ENCODE measurements around the gene MIP.
A peak's percentile ranks its signal among the peaks of the same experiment; 100 is the strongest.

The MIP gene

GRCh38 chr12:56469007-56469930 lies 14.8 kb upstream of the MIP start:
- TF ChIP-seq ZBTB7A (IDR thresholded peaks at IDR 0.05; ENCODE audit: low read depth), result 0 out of 2 replicates have a peak, but pooled peaks have one; percentile 53
- no peak for TF ChIP-seq RAD21 (IDR thresholded peaks at IDR 0.05; ENCODE audit: low read depth)

GRCh38 chr12:56468216-56469006 lies 14.0 kb upstream of the MIP start, which contains the start of gene SPRYD4:
Gene SPRYD4, plus strand, starts transcription at chr12:56468578. Its CDS starts 14 bp downstream, at chr12:56468592.
- TF ChIP-seq EP300 (IDR thresholded peaks at IDR 0.05; ENCODE audit: borderline replicate concordance) (peak; percentile 54; the same call in 1 of the 2 replicates), REST (IDR thresholded peaks at IDR 0.05; ENCODE audit: low read depth) (0 out of 2 replicates have a peak, but pooled peaks have one; percentile 27), FOXM1 (IDR thresholded peaks at IDR 0.05; ENCODE audit: borderline replicate concordance, low read depth) (0 out of 2 replicates have a peak, but pooled peaks have one; percentile 45), TAF1 (IDR thresholded peaks at IDR 0.05; ENCODE audit: low read depth) (peak; percentile 98), NFIC (IDR thresholded peaks at IDR 0.05) (peak; percentile 31; the same call in 1 of the 2 replicates), EGR1 (IDR thresholded peaks at IDR 0.05) (peak; percentile 96), MAX (IDR thresholded peaks at IDR 0.05) (peak; percentile 100), RAD21 (IDR thresholded peaks at IDR 0.05; ENCODE audit: low read depth) (peak; percentile 14; the same call in 1 of the 2 replicates), CREB1 (IDR thresholded peaks at IDR 0.05; ENCODE audit: low read depth) (peak; percentile 96), CEBPB (IDR thresholded peaks at IDR 0.05) (no peak), TEAD4 (IDR thresholded peaks at IDR 0.05) (no peak), YY1 (IDR thresholded peaks at IDR 0.05; ENCODE audit: low read depth) (peak; percentile 96), USF1 (IDR thresholded peaks at IDR 0.05) (peak; percentile 97), TCF12 (IDR thresholded peaks at IDR 0.05; ENCODE audit: low read depth) (peak; percentile 81), ZBTB7A (IDR thresholded peaks at IDR 0.05; ENCODE audit: low read depth) (no peak)

GRCh38 chr12:56462565-56462964 lies 8.1 kb upstream of the MIP start:
- TF ChIP-seq RAD21 (IDR thresholded peaks at IDR 0.05; ENCODE audit: low read depth), result no peak
- TF ChIP-seq CREB1 (IDR thresholded peaks at IDR 0.05; ENCODE audit: low read depth), result no peak
- no peak for TF ChIP-seq CEBPB (IDR thresholded peaks at IDR 0.05)
- TF ChIP-seq EP300 (IDR thresholded peaks at IDR 0.05; ENCODE audit: borderline replicate concordance), result no peak
- TF ChIP-seq YY1 (IDR thresholded peaks at IDR 0.05; ENCODE audit: low read depth), result no peak
- TF ChIP-seq FOXM1 (IDR thresholded peaks at IDR 0.05; ENCODE audit: borderline replicate concordance, low read depth), result no peak

- TF ChIP-seq RAD21 (IDR thresholded peaks at IDR 0.05; ENCODE audit: low read depth) (no peak), MAX (IDR thresholded peaks at IDR 0.05) (peak; percentile 42; the same call in 1 of the 2 replicates), TEAD4 (IDR thresholded peaks at IDR 0.05) (peak; percentile 87)
Measured at GRCh38 chr12:56461235-56462159, 7.0 kb upstream of the MIP start.

- TF ChIP-seq YY1 (IDR thresholded peaks at IDR 0.05; ENCODE audit: low read depth) (no peak), EGR1 (IDR thresholded peaks at IDR 0.05) (no peak), TCF12 (IDR thresholded peaks at IDR 0.05; ENCODE audit: low read depth) (no peak), CREB1 (IDR thresholded peaks at IDR 0.05; ENCODE audit: low read depth) (no peak), ZBTB7A (IDR thresholded peaks at IDR 0.05; ENCODE audit: low read depth) (no peak), RAD21 (IDR thresholded peaks at IDR 0.05; ENCODE audit: low read depth) (no peak), NFIC (IDR thresholded peaks at IDR 0.05) (no peak)
Measured at GRCh38 chr12:56457817-56458216, 3.4 kb upstream of the MIP start.

GRCh38 chr12:56451147-56451546 lies 3.3 kb downstream of the MIP start:
- no peak for TF ChIP-seq TEAD4 (IDR thresholded peaks at IDR 0.05)
- TF ChIP-seq REST (IDR thresholded peaks at IDR 0.05; ENCODE audit: low read depth), result no peak
- no peak for TF ChIP-seq MAX (IDR thresholded peaks at IDR 0.05)
- no peak for TF ChIP-seq EP300 (IDR thresholded peaks at IDR 0.05; ENCODE audit: borderline replicate concordance)
- no peak for TF ChIP-seq TCF12 (IDR thresholded peaks at IDR 0.05; ENCODE audit: low read depth)
- no peak for TF ChIP-seq TAF1 (IDR thresholded peaks at IDR 0.05; ENCODE audit: low read depth)
- no peak for TF ChIP-seq CEBPB (IDR thresholded peaks at IDR 0.05)
- no peak for TF ChIP-seq CREB1 (IDR thresholded peaks at IDR 0.05; ENCODE audit: low read depth)
- no peak for TF ChIP-seq FOXM1 (IDR thresholded peaks at IDR 0.05; ENCODE audit: borderline replicate concordance, low read depth)
- TF ChIP-seq EGR1 (IDR thresholded peaks at IDR 0.05), result no peak
- TF ChIP-seq RAD21 (IDR thresholded peaks at IDR 0.05; ENCODE audit: low read depth), result no peak
- no peak for TF ChIP-seq USF1 (IDR thresholded peaks at IDR 0.05)
- TF ChIP-seq YY1 (IDR thresholded peaks at IDR 0.05; ENCODE audit: low read depth), result no peak

Measured in Ishikawa (cell line).